Right lobe of liver (tissue), 6 donors: ENCODE measurements around the gene ARHGAP32. TPM values are rescaled to one million over a fixed set of nuclear protein-coding genes. Genes with fewer than 3 reads are reported as not detected.
"Not testable (repeated sequence)": the region's sequence is repeated elsewhere in the genome, so short reads cannot be mapped to it uniquely, and the experiment has no call there.

Experiments used
- ATAC-seq, 4 donors: fragments of 200-7000 bp; cut with Tn5 transposase; one replicate each; pipeline ENCODE4 v1.9.1; 2020; ENCODE audit warnings: mild to moderate bottlenecking in 4 of 4, moderate library complexity in 4 of 4
- DNase-seq, 3 donors: peaks; one replicate each; pipeline ENCODE4 v3.0.0-alpha.2; 2020
- H3K27ac ChIP-seq, 3 donors: fragments of 200-600 bp; one replicate each; pipeline ENCODE4 v1.8.0; 2022
- H3K27me3 ChIP-seq, 2 donors: fragments of 200-600 bp; one replicate each; pipeline ENCODE4 v1.8.0; 2022
- H3K36me3 ChIP-seq, 4 donors: fragments of 200-600 bp; sonication (generic) in 1 of 4; one replicate each; pipeline versions ENCODE4 v1.5.1 to v1.8.0; 2017 to 2022; ENCODE audit warnings: control low read depth in 1 of 4
- H3K4me1 ChIP-seq, 4 donors: fragments of 200-600 bp; sonication (generic) in 1 of 4; one replicate each; pipeline versions ENCODE4 v1.5.1 to v1.8.0; 2017 to 2022; ENCODE audit warnings: control low read depth in 1 of 4
- H3K4me3 ChIP-seq, 3 donors: fragments of 200-600 bp; one replicate each; pipeline ENCODE4 v1.8.0; 2022
- H3K9me3 ChIP-seq, 4 donors: fragments of 200-600 bp; sonication (generic) in 1 of 4; one replicate each; pipeline versions ENCODE4 v1.5.1 to v1.8.0; 2017 to 2022; ENCODE audit warnings: control low read depth in 1 of 4
- POLR2A ChIP-seq: fragments of 450-650 bp; IDR thresholded peaks from one replicate; pipeline ENCODE4 v1.6.1; 2017; ENCODE audit warnings: antibody characterized with exemption, mild to moderate bottlenecking
- WGBS: methylation state at CpG from one replicate; pipeline ENCODE4 v1.1.6; 2018; ENCODE audit warnings: low coverage, low lambda C conversion rate; ENCODE audit not compliant: insufficient coverage; ENCODE audit errors: missing lambda C conversion rate; 5-methylcytosine and 5-hydroxymethylcytosine counted together
- intact Hi-C, 2 donors: fragments of 100-400 bp; cut with DNase I; formaldehyde crosslinking; loops; one replicate each; pipeline versions ENCODE4 v1.11.2 to v1.14.1; 2022
- total RNA-seq, 6 experiments: library from RNA; depleted of rRNA in 2 of 6; stranded (reverse); fragments of >200 nt in 2 of 6; fragmentation: NEBNext Ultra II Directional in 3 of 6; extraction: Animal tissue kit (Norgen Biotek cat#: 25700) in 3 of 6; gene quantifications; one replicate each; pipeline versions ENCODE4 v1.1.0 to v1.2.4, GENCODE V29; 2016 to 2023
- TF ChIP-seq, protein P1 (sequence below), 4 donors: fragments of 200-600 bp in 3 of 4; fragments of 450-650 bp in 1 of 4; IDR thresholded peaks; one replicate each; pipeline versions ENCODE4 v1.5.1 to v1.8.0; 2016 to 2022; ENCODE audit warnings: antibody characterized with exemption in 4 of 4, mild to moderate bottlenecking in 2 of 4
- donor health status: DM: no; HTN: yes; CAD: no.
- donor health status: DM: no; HTN: no; CAD: no.
- donor health status: DM: no; HTN: no; CAD: no.
- donor health status: DM: no; HTN: yes; CAD: no.
- donor health status: DM: no; HTN: yes; CAD: no.

The ARHGAP32 gene
- total RNA-seq, 6 experiments from 2014 or later = 5.0 to 12.3 (median 10.0) TPM

DNA sequence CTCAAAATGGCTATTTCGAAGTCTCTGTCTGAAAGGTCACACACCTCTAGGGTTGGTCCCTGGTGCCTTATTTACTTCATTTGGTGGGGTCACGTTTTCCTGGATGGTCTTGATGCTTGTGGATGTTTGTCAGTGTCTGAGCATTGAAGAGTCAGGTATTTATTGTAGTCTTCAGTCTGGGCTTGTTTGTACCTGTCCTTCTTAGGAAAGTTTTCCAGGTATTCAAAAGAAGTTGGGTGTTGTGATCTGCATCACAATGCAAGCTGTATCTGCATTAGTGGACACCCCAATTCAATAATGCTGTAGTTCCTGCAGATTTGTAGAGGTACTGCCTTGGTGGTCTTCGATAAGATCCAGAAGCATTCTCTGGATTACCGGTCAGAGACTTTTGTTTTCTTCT lies 186.0 kb downstream of the ARHGAP32 start:
- no peak for TF ChIP-seq POLR2A
- TF ChIP-seq, protein P1, sequence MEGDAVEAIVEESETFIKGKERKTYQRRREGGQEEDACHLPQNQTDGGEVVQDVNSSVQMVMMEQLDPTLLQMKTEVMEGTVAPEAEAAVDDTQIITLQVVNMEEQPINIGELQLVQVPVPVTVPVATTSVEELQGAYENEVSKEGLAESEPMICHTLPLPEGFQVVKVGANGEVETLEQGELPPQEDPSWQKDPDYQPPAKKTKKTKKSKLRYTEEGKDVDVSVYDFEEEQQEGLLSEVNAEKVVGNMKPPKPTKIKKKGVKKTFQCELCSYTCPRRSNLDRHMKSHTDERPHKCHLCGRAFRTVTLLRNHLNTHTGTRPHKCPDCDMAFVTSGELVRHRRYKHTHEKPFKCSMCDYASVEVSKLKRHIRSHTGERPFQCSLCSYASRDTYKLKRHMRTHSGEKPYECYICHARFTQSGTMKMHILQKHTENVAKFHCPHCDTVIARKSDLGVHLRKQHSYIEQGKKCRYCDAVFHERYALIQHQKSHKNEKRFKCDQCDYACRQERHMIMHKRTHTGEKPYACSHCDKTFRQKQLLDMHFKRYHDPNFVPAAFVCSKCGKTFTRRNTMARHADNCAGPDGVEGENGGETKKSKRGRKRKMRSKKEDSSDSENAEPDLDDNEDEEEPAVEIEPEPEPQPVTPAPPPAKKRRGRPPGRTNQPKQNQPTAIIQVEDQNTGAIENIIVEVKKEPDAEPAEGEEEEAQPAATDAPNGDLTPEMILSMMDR (IDR thresholded peaks at IDR 0.05) = no peak
- Histone ChIP-seq H3K27me3 (no peaks in the 10 kb centered on the region), H3K4me3 (no peak overlapping the region), H3K27ac (no peak overlapping the region), H3K36me3 (no peaks in the 10 kb centered on the region), H3K4me1 (no peaks in the 10 kb centered on the region), H3K9me3 (no peaks in the 10 kb centered on the region)
- intact Hi-C loops = no loop called here
- 75% methylated on average over 4 of the region's 4 CpGs for WGBS
- ATAC-seq (no peak), DNase-seq (no peak)

DNA sequence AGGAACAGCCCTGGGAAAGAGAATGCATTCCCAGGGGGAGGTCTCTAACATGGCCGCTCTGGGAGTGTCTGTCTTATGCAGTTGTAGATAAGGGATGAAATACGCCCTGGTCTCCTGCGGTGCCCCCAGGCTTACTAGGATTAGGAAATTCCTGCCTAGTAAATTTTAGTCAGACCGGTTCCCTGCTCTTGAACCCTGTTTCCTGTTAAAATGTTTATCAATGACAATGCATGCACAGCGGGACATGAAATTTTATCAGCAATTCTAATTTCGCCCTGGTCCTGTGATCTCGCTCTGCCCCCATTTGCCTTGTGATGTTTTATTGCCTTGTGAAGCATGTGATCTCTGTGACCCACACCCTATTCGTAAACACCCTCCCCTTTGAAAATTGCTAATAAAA lies 193.0 kb downstream of the ARHGAP32 start:
- 95% methylated on average over 8 of the region's 8 CpGs for WGBS
- ATAC-seq, H3K4me3 ChIP-seq, H3K4me1 ChIP-seq, H3K36me3 ChIP-seq, H3K27me3 ChIP-seq, DNase-seq, H3K9me3 ChIP-seq, intact Hi-C loops, H3K27ac ChIP-seq: not testable (repeated sequence)

DNA sequence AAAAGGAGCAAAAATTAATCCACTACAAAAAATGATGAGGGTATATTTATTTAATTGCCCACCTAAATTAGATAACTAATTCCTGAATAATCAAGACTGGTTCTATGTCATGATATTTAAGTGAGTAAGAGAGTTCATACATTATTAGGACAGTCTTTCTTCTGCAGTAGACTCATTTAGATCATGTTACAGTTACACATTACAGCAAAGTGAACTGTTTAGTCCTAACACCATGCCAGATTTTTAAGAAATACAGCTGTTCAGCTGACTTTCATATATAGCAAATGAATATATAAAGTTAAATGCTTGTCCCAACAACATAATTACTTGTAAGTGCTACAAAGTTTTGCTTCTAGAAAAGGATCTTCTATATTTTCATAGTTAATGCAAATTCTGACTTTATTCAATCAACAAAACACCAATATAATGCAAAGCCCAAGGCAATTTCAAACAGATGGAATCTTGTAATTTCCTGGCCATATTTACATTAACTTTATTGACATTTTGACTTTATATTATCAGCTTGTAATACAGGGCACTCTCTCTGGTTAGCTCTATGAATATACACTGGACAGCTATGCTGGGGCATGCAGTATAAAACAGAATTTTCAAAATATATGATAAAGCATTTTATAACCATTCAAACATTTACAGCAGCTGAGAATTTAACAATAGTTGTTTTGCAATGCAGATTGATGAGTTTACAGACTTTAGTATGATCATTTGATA lies 203.7 kb downstream of the ARHGAP32 start:
- TF ChIP-seq POLR2A = no peak
- TF ChIP-seq, protein P1 (IDR thresholded peaks at IDR 0.05) = no peak
- H3K36me3 ChIP-seq = peaks cover 0 to 4% (median 0%) of the 10 kb centered on the region in 4 donors

DNA sequence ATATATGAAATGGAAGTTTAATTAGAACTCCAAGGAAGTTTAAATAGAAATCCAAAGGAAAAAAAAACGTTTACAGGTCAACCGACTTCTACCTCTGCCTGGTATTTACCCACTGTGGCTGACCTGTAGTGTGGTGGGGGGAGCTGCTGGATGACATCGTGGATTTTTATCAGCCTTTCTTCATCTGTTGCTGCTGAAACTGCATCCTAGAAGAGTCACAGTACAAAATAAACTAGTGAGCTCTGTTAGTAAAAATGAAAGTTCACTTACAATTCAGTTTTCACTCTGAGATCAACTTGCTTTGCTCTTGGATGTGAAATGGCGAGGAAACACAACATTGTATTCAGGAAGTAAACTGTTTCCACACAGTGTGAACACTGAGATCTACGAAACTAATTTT lies 206.2 kb downstream of the ARHGAP32 start:
- no peaks in the 10 kb centered on the region for H3K9me3 ChIP-seq
- intact Hi-C loops = no loop called here
- no peaks in the 10 kb centered on the region for H3K4me1 ChIP-seq
- no peak overlapping the region for H3K4me3 ChIP-seq
- DNase-seq = no peak
- TF ChIP-seq POLR2A = no peak
- TF ChIP-seq, protein P1 (IDR thresholded peaks at IDR 0.05) = no peak
- H3K27ac ChIP-seq = no peak overlapping the region
- WGBS = 65% methylated on average over 5 of the region's 5 CpGs
- H3K27me3 ChIP-seq = no peaks in the 10 kb centered on the region
- H3K36me3 ChIP-seq = peaks cover 0 to 14% (median 0%) of the 10 kb centered on the region in 4 donors
- ATAC-seq = no peak

More for the DNA sequence above, 203.7 kb downstream of the ARHGAP32 start:
- Histone ChIP-seq H3K27ac (no peak overlapping the region), H3K9me3 (no peaks in the 10 kb centered on the region), H3K27me3 (no peaks in the 10 kb centered on the region), H3K4me1 (no peaks in the 10 kb centered on the region), H3K4me3 (no peak overlapping the region)
- DNase-seq (no peak), ATAC-seq (no peak)
- intact Hi-C loops = no loop called here

DNA sequence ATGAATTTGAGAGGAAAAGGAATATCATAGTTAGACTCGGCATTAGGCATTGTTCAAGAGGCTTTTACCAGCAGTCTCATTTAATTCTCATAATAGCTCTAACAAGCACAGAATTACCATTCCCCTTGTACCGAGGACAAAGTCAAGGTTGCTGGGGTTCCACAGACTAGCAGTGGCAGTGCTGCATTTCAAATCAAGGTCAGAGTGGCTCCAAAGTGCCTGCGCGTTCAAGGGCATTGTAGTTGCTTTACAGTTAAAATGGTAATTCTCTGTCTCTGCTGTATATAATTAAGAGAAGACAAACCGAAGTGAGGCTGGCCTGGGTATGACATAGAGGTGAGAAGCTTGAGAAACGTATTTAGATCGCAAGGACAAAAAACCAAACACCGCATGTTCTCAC lies 209.1 kb downstream of the ARHGAP32 start:
- Histone ChIP-seq H3K9me3 (no peaks in the 10 kb centered on the region), H3K4me3 (no peak overlapping the region), H3K4me1 (no peaks in the 10 kb centered on the region), H3K27me3 (no peaks in the 10 kb centered on the region), H3K27ac (no peak overlapping the region), H3K36me3 (peaks cover 0 to 20% (median 1%) of the 10 kb centered on the region in 4 donors)
- intact Hi-C loops = no loop called here
- no peak for TF ChIP-seq POLR2A
- TF ChIP-seq, protein P1 (IDR thresholded peaks at IDR 0.05) = no peak
- WGBS = 89% methylated on average over 8 of the region's 8 CpGs
- DNase-seq (no peak), ATAC-seq (no peak)
